HL-60 (cell line): Measurements from ENCODE around the gene PSAP.

Experiments used
- CTCF ChIP-seq: IDR thresholded peaks from one replicate; pipeline ENCODE4 v1.5.1; 2011; ENCODE audit warnings: low read length, control low read depth, inconsistent platforms; ENCODE audit not compliant: insufficient read depth
- GABPA ChIP-seq: IDR thresholded peaks from 2 replicates; pipeline ENCODE4 v1.6.1; 2012; ENCODE audit warnings: low read depth
- POLR2AphosphoS5 ChIP-seq: IDR thresholded peaks from 2 replicates; pipeline ENCODE4 v1.6.1; 2012; ENCODE audit warnings: low read depth
- REST ChIP-seq: IDR thresholded peaks from 2 replicates; pipeline ENCODE4 v1.6.1; 2012; ENCODE audit warnings: low read depth; ENCODE audit not compliant: insufficient replicate concordance
- SPI1 ChIP-seq: IDR thresholded peaks from 2 replicates; pipeline ENCODE4 v1.6.1; 2012; ENCODE audit warnings: low read depth, mild to moderate bottlenecking, borderline replicate concordance

- no peak for TF ChIP-seq GABPA
- no peak for TF ChIP-seq CTCF
- TF ChIP-seq POLR2AphosphoS5: no peak
- no peak for TF ChIP-seq SPI1
- peak; percentile 99 for TF ChIP-seq REST
These were observed 55.8 kb downstream of the PSAP start for GRCh38 chr10:71795248-71795647.
